Astrocyte (in vitro differentiated cells and primary cell): ENCODE data around the gene TACR1. TPM values are rescaled to one million over a fixed set of nuclear protein-coding genes. Genes with fewer than 3 reads are reported as not detected.

Source experiments
- DNase-seq: peaks from one replicate; pipeline ENCODE4 v3.0.0-alpha.2; 2010; ENCODE audit warnings: low read depth
- FAIRE-seq: peaks from 2 replicates; lab custom pipeline; 2011; peaks lifted over from hg19 to GRCh38; lab: Jason Lieb, UNC
- H2AFZ ChIP-seq: 2 replicates; pipeline ENCODE4 v1.6.0; 2012; ENCODE audit warnings: low read depth, low read length, inconsistent platforms
- H3K27ac ChIP-seq: 2 replicates; pipeline ENCODE4 v1.5.1; 2011; ENCODE audit warnings: low read depth, low read length, inconsistent platforms
- H3K27me3 ChIP-seq: 2 replicates; pipeline ENCODE4 v1.6.0; 2011; ENCODE audit warnings: low read length, inconsistent platforms; ENCODE audit not compliant: insufficient read depth
- H3K36me3 ChIP-seq: 2 replicates; pipeline ENCODE4 v1.5.1; 2011; ENCODE audit warnings: low read length, inconsistent platforms; ENCODE audit not compliant: insufficient read depth
- H3K4me1 ChIP-seq: 2 replicates; pipeline ENCODE4 v1.5.1; 2011; ENCODE audit warnings: low read length, inconsistent platforms; ENCODE audit not compliant: insufficient read depth
- H3K4me2 ChIP-seq: 2 replicates; pipeline ENCODE4 v1.6.0; 2012; ENCODE audit warnings: low read length, inconsistent platforms
- H3K4me3 ChIP-seq: 2 replicates; pipeline ENCODE4 v1.5.1; 2011; ENCODE audit warnings: low read depth, mild to moderate bottlenecking, low read length, inconsistent platforms; ENCODE audit not compliant: insufficient read depth
- H3K79me2 ChIP-seq: 2 replicates; pipeline ENCODE4 v1.6.0; 2012; ENCODE audit warnings: mild to moderate bottlenecking, low read length, inconsistent platforms; ENCODE audit not compliant: insufficient read depth
- H3K9ac ChIP-seq: 2 replicates; pipeline ENCODE4 v1.6.0; 2012; ENCODE audit warnings: mild to moderate bottlenecking, low read length, inconsistent platforms
- H3K9me3 ChIP-seq: 2 replicates; pipeline ENCODE4 v1.5.1; 2012; ENCODE audit warnings: low read depth, mild to moderate bottlenecking, low read length, inconsistent platforms; ENCODE audit not compliant: insufficient read depth
- H4K20me1 ChIP-seq: 2 replicates; pipeline ENCODE4 v1.6.0; 2012; ENCODE audit warnings: low read length, inconsistent platforms; ENCODE audit not compliant: insufficient read depth
- H3K27ac Mint-ChIP-seq: one replicate; pipeline ENCODE4 v1.8.0; 2021; ENCODE audit warnings: mild to moderate bottlenecking, mixed read lengths; ENCODE audit not compliant: unreplicated experiment
- H3K27me3 Mint-ChIP-seq: one replicate; pipeline ENCODE4 v1.8.0; 2021; ENCODE audit warnings: low read depth, mixed read lengths; ENCODE audit not compliant: unreplicated experiment
- H3K36me3 Mint-ChIP-seq: one replicate; pipeline ENCODE4 v1.8.0; 2021; ENCODE audit warnings: low read depth, mixed read lengths; ENCODE audit not compliant: unreplicated experiment
- H3K4me1 Mint-ChIP-seq: one replicate; pipeline ENCODE4 v1.8.0; 2021; ENCODE audit warnings: low read depth, mixed read lengths; ENCODE audit not compliant: unreplicated experiment
- H3K4me3 Mint-ChIP-seq: one replicate; pipeline ENCODE4 v1.8.0; 2021; ENCODE audit warnings: mild to moderate bottlenecking, moderate library complexity, mixed read lengths; ENCODE audit not compliant: unreplicated experiment
- H3K9me3 Mint-ChIP-seq: one replicate; pipeline ENCODE4 v1.8.0; 2021; ENCODE audit warnings: mild to moderate bottlenecking, mixed read lengths; ENCODE audit not compliant: unreplicated experiment
- EZH2 ChIP-seq: IDR thresholded peaks from 2 replicates; pipeline ENCODE4 v1.6.1; 2012; ENCODE audit warnings: mild to moderate bottlenecking, low read length, inconsistent platforms; ENCODE audit not compliant: insufficient read depth
- total RNA-seq: library from RNA; stranded (reverse); gene quantifications from 2 replicates; pipeline ENCODE4 v1.2.1, GENCODE V29; 2021
- TF ChIP-seq, protein P1 (sequence below): IDR thresholded peaks from 2 replicates; pipeline ENCODE4 v1.5.1; 2011; ENCODE audit warnings: low read depth, mild to moderate bottlenecking, inconsistent platforms, low read length, moderate library complexity; ENCODE audit not compliant: insufficient read depth

TACR1 gene
- total RNA-seq, 1 donor from 2014 or later, result not detected

DNA sequence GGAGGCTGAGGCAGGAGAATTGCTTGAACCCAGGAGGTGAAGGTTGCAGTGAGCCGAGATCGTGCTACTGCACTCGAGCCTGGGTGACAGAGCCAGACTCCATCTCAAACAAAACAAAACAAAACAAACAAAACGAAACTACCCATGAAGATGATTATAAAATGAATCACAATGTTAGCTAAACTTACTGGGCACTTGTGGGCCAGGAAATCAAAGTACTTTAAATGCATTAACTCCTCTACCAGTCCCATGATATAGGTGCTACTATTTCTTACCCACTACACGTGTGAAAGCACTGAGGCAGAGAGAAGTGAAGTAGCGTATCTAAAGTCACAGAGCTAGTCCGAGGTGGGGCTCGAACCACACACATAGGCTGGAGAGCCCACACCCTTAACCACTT is 187.2 kb downstream of the TACR1 start:
- no peaks in the 10 kb centered on the region for H3K4me1 Mint-ChIP-seq
- H3K27me3 ChIP-seq, result no peaks in the 10 kb centered on the region
- H3K9me3 Mint-ChIP-seq, result peaks cover 3% of the 10 kb centered on the region
- no peaks in the 10 kb centered on the region for H3K9me3 ChIP-seq
- no peaks in the 10 kb centered on the region for H3K36me3 Mint-ChIP-seq
- TF ChIP-seq, protein P1, sequence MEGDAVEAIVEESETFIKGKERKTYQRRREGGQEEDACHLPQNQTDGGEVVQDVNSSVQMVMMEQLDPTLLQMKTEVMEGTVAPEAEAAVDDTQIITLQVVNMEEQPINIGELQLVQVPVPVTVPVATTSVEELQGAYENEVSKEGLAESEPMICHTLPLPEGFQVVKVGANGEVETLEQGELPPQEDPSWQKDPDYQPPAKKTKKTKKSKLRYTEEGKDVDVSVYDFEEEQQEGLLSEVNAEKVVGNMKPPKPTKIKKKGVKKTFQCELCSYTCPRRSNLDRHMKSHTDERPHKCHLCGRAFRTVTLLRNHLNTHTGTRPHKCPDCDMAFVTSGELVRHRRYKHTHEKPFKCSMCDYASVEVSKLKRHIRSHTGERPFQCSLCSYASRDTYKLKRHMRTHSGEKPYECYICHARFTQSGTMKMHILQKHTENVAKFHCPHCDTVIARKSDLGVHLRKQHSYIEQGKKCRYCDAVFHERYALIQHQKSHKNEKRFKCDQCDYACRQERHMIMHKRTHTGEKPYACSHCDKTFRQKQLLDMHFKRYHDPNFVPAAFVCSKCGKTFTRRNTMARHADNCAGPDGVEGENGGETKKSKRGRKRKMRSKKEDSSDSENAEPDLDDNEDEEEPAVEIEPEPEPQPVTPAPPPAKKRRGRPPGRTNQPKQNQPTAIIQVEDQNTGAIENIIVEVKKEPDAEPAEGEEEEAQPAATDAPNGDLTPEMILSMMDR, result no peak
- TF ChIP-seq EZH2, result no peak
- H4K20me1 ChIP-seq, result no peaks in the 10 kb centered on the region
- DNase-seq (no peak), FAIRE-seq (no peak)
- H2AFZ ChIP-seq, result no peak overlapping the region
- H3K4me3 ChIP-seq, result no peak overlapping the region
- H3K27ac Mint-ChIP-seq, result no peak overlapping the region
- H3K27ac ChIP-seq, result no peak overlapping the region
- H3K4me1 ChIP-seq, result no peaks in the 10 kb centered on the region
- no peaks in the 10 kb centered on the region for H3K27me3 Mint-ChIP-seq
- no peak overlapping the region for H3K9ac ChIP-seq
- H3K36me3 ChIP-seq, result no peaks in the 10 kb centered on the region
- H3K4me2 ChIP-seq, result no peak overlapping the region
- H3K79me2 ChIP-seq, result no peaks in the 10 kb centered on the region
- H3K4me3 Mint-ChIP-seq, result no peak overlapping the region

DNA sequence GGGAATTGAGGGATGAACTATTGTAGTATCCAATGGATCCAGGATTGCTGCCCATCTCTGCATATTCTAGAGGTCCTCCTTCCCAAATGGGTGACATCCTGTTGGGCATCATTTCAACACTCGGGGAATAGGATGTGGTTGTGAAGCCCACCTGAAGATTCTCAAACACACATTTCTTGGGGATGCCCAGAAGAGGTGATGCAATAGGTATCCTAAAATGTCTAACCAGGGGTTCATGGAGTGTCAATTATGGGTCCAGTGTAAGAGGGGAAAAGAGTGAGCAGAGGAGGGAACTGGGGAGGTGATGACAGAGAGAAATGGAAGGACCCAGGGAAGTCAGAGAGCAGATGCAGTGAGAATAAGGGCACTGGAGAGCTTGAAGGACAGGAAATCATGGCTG is 188.7 kb downstream of the TACR1 start:
- H3K9ac ChIP-seq, result no peak overlapping the region
- H3K9me3 ChIP-seq, result no peaks in the 10 kb centered on the region
- no peak overlapping the region for H3K27ac Mint-ChIP-seq
- no peaks in the 10 kb centered on the region for H3K4me1 Mint-ChIP-seq
- no peak for DNase-seq
- H3K4me3 ChIP-seq, result no peak overlapping the region
- no peaks in the 10 kb centered on the region for H3K36me3 Mint-ChIP-seq
- no peak overlapping the region for H3K4me2 ChIP-seq
- peaks cover 3% of the 10 kb centered on the region for H3K9me3 Mint-ChIP-seq
- TF ChIP-seq EZH2, result no peak
- TF ChIP-seq, protein P1, result no peak
- no peaks in the 10 kb centered on the region for H3K4me1 ChIP-seq
- no peaks in the 10 kb centered on the region for H3K27me3 ChIP-seq
- FAIRE-seq, result no peak
- H4K20me1 ChIP-seq, result no peaks in the 10 kb centered on the region
- no peak overlapping the region for H3K4me3 Mint-ChIP-seq
- H3K79me2 ChIP-seq, result no peaks in the 10 kb centered on the region
- H3K27me3 Mint-ChIP-seq, result no peaks in the 10 kb centered on the region
- H3K27ac ChIP-seq, result no peak overlapping the region
- H2AFZ ChIP-seq, result no peak overlapping the region
- no peaks in the 10 kb centered on the region for H3K36me3 ChIP-seq

DNA sequence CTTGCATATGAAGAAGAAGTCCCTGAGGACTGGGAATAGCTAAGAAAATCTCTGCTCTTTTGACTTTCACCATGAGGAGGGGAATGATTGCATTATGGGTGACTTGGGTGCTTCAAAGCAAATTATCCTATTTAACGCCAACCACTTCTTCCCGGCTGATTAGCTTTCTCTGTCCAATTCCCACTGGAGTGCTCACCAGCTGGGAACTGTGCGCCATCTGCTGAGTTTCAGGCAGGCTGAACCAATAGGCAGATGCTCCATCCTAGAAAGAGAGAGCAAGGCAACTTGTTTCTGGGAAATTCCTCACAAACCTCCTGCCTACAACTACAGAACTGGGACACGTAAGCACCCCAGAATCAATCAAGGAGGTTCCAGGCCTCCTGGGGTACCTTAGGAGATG is 191.5 kb downstream of the TACR1 start:
- FAIRE-seq, result no peak
- no peaks in the 10 kb centered on the region for H3K9me3 ChIP-seq
- H3K9me3 Mint-ChIP-seq, result peaks cover 3% of the 10 kb centered on the region

More for the DNA sequence above, 191.5 kb downstream of the TACR1 start:
- no peak overlapping the region for H3K27ac Mint-ChIP-seq
- H3K4me3 Mint-ChIP-seq, result no peak overlapping the region
- Histone ChIP-seq H3K27ac (no peak overlapping the region), H3K27me3 (no peaks in the 10 kb centered on the region), H4K20me1 (no peaks in the 10 kb centered on the region), H3K36me3 (no peaks in the 10 kb centered on the region), H2AFZ (no peak overlapping the region), H3K79me2 (no peaks in the 10 kb centered on the region), H3K9ac (no peak overlapping the region), H3K4me2 (no peak overlapping the region), H3K4me3 (no peak overlapping the region), H3K4me1 (no peaks in the 10 kb centered on the region)
- H3K4me1 Mint-ChIP-seq, result no peaks in the 10 kb centered on the region
- H3K36me3 Mint-ChIP-seq, result no peaks in the 10 kb centered on the region
- no peak for DNase-seq
- no peaks in the 10 kb centered on the region for H3K27me3 Mint-ChIP-seq
- TF ChIP-seq EZH2, result no peak
- TF ChIP-seq, protein P1, result no peak
